Measurements from ENCODE around the gene CPSF6. TPM values are rescaled to one million over a fixed set of nuclear protein-coding genes. Genes with fewer than 3 reads are reported as not detected.

The CPSF6 gene
- total and polyA plus RNA-seq, 2 donors (not counting 3 experiments of a cell fraction or from before 2014, with no cell fraction given), result 55.8 to 91.7 TPM

GRCh38 chr12:69318225-69318624, 78.9 kb downstream of the CPSF6 start:
- Histone ChIP-seq H3K4me3 (replicated peaks in 1 of 3; ENCODE audit: insufficient read depth in 1 of 3, low read depth in 1 of 3, low read length in 3 of 3) (no peak overlapping the region), H2AFZ (ENCODE audit: low read depth, low read length) (no peak overlapping the region), H3K9ac (replicated peaks; ENCODE audit: extremely low read depth, insufficient read depth, low read length) (no peak overlapping the region), H3K4me2 (ENCODE audit: insufficient read depth, low read length) (no peak overlapping the region), H3K9me1 (replicated peaks; ENCODE audit: control insufficient read depth, extremely low read depth, insufficient read depth, low read length) (no peaks in the 10 kb centered on the region), H3K4me1 (ENCODE audit: control insufficient read depth, extremely low read depth, insufficient read depth, low read length) (no peaks in the 10 kb centered on the region), H3K27ac (ENCODE audit: insufficient read depth, low read depth, low read length) (no peak overlapping the region), H3K36me3 (ENCODE audit: control insufficient read depth in 2 of 2, extremely low read depth in 1 of 2, insufficient read depth in 2 of 2, low read length in 2 of 2) (no peaks in the 10 kb centered on the region), H3K27me3 (ENCODE audit: control insufficient read depth in 2 of 2, insufficient read depth in 2 of 2, low read length in 2 of 2) (peaks cover 2 to 5% of the 10 kb centered on the region in 2 experiments), H4K20me1 (replicated peaks; ENCODE audit: control insufficient read depth, extremely low read depth, insufficient read depth, low read length) (no peaks in the 10 kb centered on the region), H3K9me3 (replicated peaks; ENCODE audit: control insufficient read depth, insufficient read depth, low read length) (no peaks in the 10 kb centered on the region), H3K79me2 (ENCODE audit: control insufficient read depth, insufficient read depth, low read length) (no peaks in the 10 kb centered on the region)
- FAIRE-seq, result no peak
- no peak for TF ChIP-seq FOS (IDR thresholded peaks at IDR 0.05; ENCODE audit: borderline replicate concordance, insufficient read depth, low read length)
- TF ChIP-seq POLR2A (IDR thresholded peaks at IDR 0.05; ENCODE audit: low read depth, low read length), result no peak
- TF ChIP-seq MAX (IDR thresholded peaks at IDR 0.05; ENCODE audit: insufficient read depth, insufficient read length), result no peak
- no peak for DNase-seq (ENCODE audit: low read depth, low spot score)
- POLR2A ChIA-PET, result no interaction called here
- intact Hi-C loops (cut with micrococcal nuclease) (no loop called here), dilution Hi-C loops (cut with MboI; ENCODE audit: extremely low pct_ligation_motif_present, low sequenced_read_pairs) (no loop called here)
- CTCF ChIA-PET, result interaction anchor here (1.7 kb wide), 1 partner anchor 40 kb away, joined by 6 read pairs; no protein-coding TSS in a partner anchor
- BruUV-seq (replicated peaks), result no TSS peak

- ChIA-PET POLR2A (no interaction called here), CTCF (interaction anchor here (1.5 kb wide), 1 partner anchor 30 kb away, joined by 4 read pairs; no protein-coding TSS in a partner anchor)
- no peaks in the 10 kb centered on the region for H3K9me3 ChIP-seq (replicated peaks; ENCODE audit: control insufficient read depth, insufficient read depth, low read length)
- H3K36me3 ChIP-seq (ENCODE audit: control insufficient read depth in 2 of 2, extremely low read depth in 1 of 2, insufficient read depth in 2 of 2, low read length in 2 of 2), result no peaks in the 10 kb centered on the region
- no peaks in the 10 kb centered on the region for H3K79me2 ChIP-seq (ENCODE audit: control insufficient read depth, insufficient read depth, low read length)
- H3K4me1 ChIP-seq (ENCODE audit: control insufficient read depth, extremely low read depth, insufficient read depth, low read length), result no peaks in the 10 kb centered on the region
- TF ChIP-seq MAX (IDR thresholded peaks at IDR 0.05; ENCODE audit: insufficient read depth, insufficient read length) (no peak), MYC (IDR thresholded peaks at IDR 0.05; ENCODE audit: low read depth, low read length) (no peak), JUN (IDR thresholded peaks at IDR 0.05; ENCODE audit: borderline replicate concordance, insufficient read depth, insufficient read length, low read depth) (no peak), GATA2 (IDR thresholded peaks at IDR 0.05; ENCODE audit: insufficient read depth, insufficient read length, low read depth, low read length) (no peak), EZH2 (IDR thresholded peaks at IDR 0.05; ENCODE audit: borderline replicate concordance, low read depth, low read length, severe bottlenecking) (no peak), FOS (IDR thresholded peaks at IDR 0.05; ENCODE audit: borderline replicate concordance, insufficient read depth, low read length) (no peak), POLR2A (IDR thresholded peaks at IDR 0.05; ENCODE audit: low read depth, low read length) (no peak), POLR2AphosphoS5 (IDR thresholded peaks at IDR 0.05; ENCODE audit: insufficient read depth, low read depth, low read length) (no peak)
- TF ChIP-seq, protein P1, sequence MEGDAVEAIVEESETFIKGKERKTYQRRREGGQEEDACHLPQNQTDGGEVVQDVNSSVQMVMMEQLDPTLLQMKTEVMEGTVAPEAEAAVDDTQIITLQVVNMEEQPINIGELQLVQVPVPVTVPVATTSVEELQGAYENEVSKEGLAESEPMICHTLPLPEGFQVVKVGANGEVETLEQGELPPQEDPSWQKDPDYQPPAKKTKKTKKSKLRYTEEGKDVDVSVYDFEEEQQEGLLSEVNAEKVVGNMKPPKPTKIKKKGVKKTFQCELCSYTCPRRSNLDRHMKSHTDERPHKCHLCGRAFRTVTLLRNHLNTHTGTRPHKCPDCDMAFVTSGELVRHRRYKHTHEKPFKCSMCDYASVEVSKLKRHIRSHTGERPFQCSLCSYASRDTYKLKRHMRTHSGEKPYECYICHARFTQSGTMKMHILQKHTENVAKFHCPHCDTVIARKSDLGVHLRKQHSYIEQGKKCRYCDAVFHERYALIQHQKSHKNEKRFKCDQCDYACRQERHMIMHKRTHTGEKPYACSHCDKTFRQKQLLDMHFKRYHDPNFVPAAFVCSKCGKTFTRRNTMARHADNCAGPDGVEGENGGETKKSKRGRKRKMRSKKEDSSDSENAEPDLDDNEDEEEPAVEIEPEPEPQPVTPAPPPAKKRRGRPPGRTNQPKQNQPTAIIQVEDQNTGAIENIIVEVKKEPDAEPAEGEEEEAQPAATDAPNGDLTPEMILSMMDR (IDR thresholded peaks at IDR 0.05; ENCODE audit: extremely low read depth in 1 of 2, insufficient read depth in 1 of 2, low read depth in 1 of 2, low read length in 2 of 2), result no peak
- H3K27ac ChIP-seq (ENCODE audit: insufficient read depth, low read depth, low read length), result no peak overlapping the region
- dilution Hi-C loops (cut with MboI; ENCODE audit: extremely low pct_ligation_motif_present, low sequenced_read_pairs) (no loop called here), intact Hi-C loops (cut with micrococcal nuclease) (no loop called here)
- H3K4me2 ChIP-seq (ENCODE audit: insufficient read depth, low read length), result no peak overlapping the region
- H3K9me1 ChIP-seq (replicated peaks; ENCODE audit: control insufficient read depth, extremely low read depth, insufficient read depth, low read length), result no peaks in the 10 kb centered on the region
- no TSS peak for BruUV-seq (replicated peaks)
- no peaks in the 10 kb centered on the region for H4K20me1 ChIP-seq (replicated peaks; ENCODE audit: control insufficient read depth, extremely low read depth, insufficient read depth, low read length)
- no peak for FAIRE-seq
- H3K4me3 ChIP-seq (replicated peaks in 1 of 3; ENCODE audit: insufficient read depth in 1 of 3, low read depth in 1 of 3, low read length in 3 of 3), result no peak overlapping the region
- H2AFZ ChIP-seq (ENCODE audit: low read depth, low read length), result no peak overlapping the region
- H3K27me3 ChIP-seq (ENCODE audit: control insufficient read depth in 2 of 2, insufficient read depth in 2 of 2, low read length in 2 of 2), result peaks cover 7 to 11% of the 10 kb centered on the region in 2 experiments
- no peak for DNase-seq (ENCODE audit: low read depth, low spot score)
- no peak overlapping the region for H3K9ac ChIP-seq (replicated peaks; ENCODE audit: extremely low read depth, insufficient read depth, low read length)
These were observed 82.0 kb downstream of the CPSF6 start for GRCh38 chr12:69321351-69321750.

All from endothelial cell of umbilical vein (primary cell).